ENCODE data around the gene ERC1.

ERC1 gene

GRCh38 chr12:968545-968944 is 22.5 kb upstream of the ERC1 start:
- H3K27me3 Mint-ChIP-seq = no peaks in the 10 kb centered on the region
- H3K4me1 Mint-ChIP-seq (ENCODE audit: low read depth) = no peaks in the 10 kb centered on the region
- no peaks in the 10 kb centered on the region for H3K9me3 Mint-ChIP-seq
- H3K36me3 Mint-ChIP-seq (ENCODE audit: low read depth) = no peaks in the 10 kb centered on the region
- H3K4me3 Mint-ChIP-seq = no peak overlapping the region
- H3K27ac Mint-ChIP-seq = no peak overlapping the region
- intact Hi-C loops (cut with micrococcal nuclease) = no loop called here

- no peaks in the 10 kb centered on the region for H3K27me3 Mint-ChIP-seq
- no peaks in the 10 kb centered on the region for H3K9me3 Mint-ChIP-seq
- no peak overlapping the region for H3K4me3 Mint-ChIP-seq
- no peaks in the 10 kb centered on the region for H3K36me3 Mint-ChIP-seq (ENCODE audit: low read depth)
- intact Hi-C loops (cut with micrococcal nuclease) = no loop called here
- H3K27ac Mint-ChIP-seq = no peak overlapping the region
- H3K4me1 Mint-ChIP-seq (ENCODE audit: low read depth) = no peaks in the 10 kb centered on the region
Measured at GRCh38 chr12:969821-970220, 21.2 kb upstream of the ERC1 start.

- Mint-ChIP-seq H3K4me3 (no peak overlapping the region), H3K4me1 (ENCODE audit: low read depth) (peaks cover 1% of the 10 kb centered on the region), H3K36me3 (ENCODE audit: low read depth) (no peaks in the 10 kb centered on the region), H3K27me3 (no peaks in the 10 kb centered on the region), H3K9me3 (no peaks in the 10 kb centered on the region), H3K27ac (no peak overlapping the region)
- intact Hi-C loops (cut with micrococcal nuclease) = no loop called here
Measured at GRCh38 chr12:971991-972390, 19.0 kb upstream of the ERC1 start.

- no peaks in the 10 kb centered on the region for H3K36me3 Mint-ChIP-seq (ENCODE audit: low read depth)
- no peaks in the 10 kb centered on the region for H3K9me3 Mint-ChIP-seq
- no peak overlapping the region for H3K27ac Mint-ChIP-seq
- no peaks in the 10 kb centered on the region for H3K27me3 Mint-ChIP-seq
- peaks cover 9% of the 10 kb centered on the region for H3K4me1 Mint-ChIP-seq (ENCODE audit: low read depth)
- no peak overlapping the region for H3K4me3 Mint-ChIP-seq
- intact Hi-C loops (cut with micrococcal nuclease) = no loop called here
Measured at GRCh38 chr12:974271-974862, 16.7 kb upstream of the ERC1 start.

- Mint-ChIP-seq H3K9me3 (no peaks in the 10 kb centered on the region), H3K4me3 (no peak overlapping the region), H3K36me3 (ENCODE audit: low read depth) (no peaks in the 10 kb centered on the region), H3K4me1 (ENCODE audit: low read depth) (peaks cover 9% of the 10 kb centered on the region), H3K27me3 (no peaks in the 10 kb centered on the region), H3K27ac (no peak overlapping the region)
- intact Hi-C loops (cut with micrococcal nuclease) = no loop called here
Measured at GRCh38 chr12:976644-977043, 14.4 kb upstream of the ERC1 start.

- no peaks in the 10 kb centered on the region for H3K27me3 Mint-ChIP-seq
- intact Hi-C loops (cut with micrococcal nuclease) = no loop called here
- H3K4me1 Mint-ChIP-seq (ENCODE audit: low read depth) = peaks cover 9% of the 10 kb centered on the region
- no peaks in the 10 kb centered on the region for H3K9me3 Mint-ChIP-seq
- no peak overlapping the region for H3K4me3 Mint-ChIP-seq
- H3K27ac Mint-ChIP-seq = no peak overlapping the region
- no peaks in the 10 kb centered on the region for H3K36me3 Mint-ChIP-seq (ENCODE audit: low read depth)
Measured at GRCh38 chr12:977156-977555, 13.9 kb upstream of the ERC1 start.

GRCh38 chr12:979349-979748 is 11.7 kb upstream of the ERC1 start:
- no peak overlapping the region for H3K27ac Mint-ChIP-seq

GRCh38 chr12:981176-981828 is 9.7 kb upstream of the ERC1 start:
- Mint-ChIP-seq H3K4me1 (ENCODE audit: low read depth) (peaks cover 9% of the 10 kb centered on the region), H3K36me3 (ENCODE audit: low read depth) (no peaks in the 10 kb centered on the region), H3K4me3 (no peak overlapping the region), H3K9me3 (no peaks in the 10 kb centered on the region), H3K27ac (no peak overlapping the region), H3K27me3 (no peaks in the 10 kb centered on the region)
- intact Hi-C loops (cut with micrococcal nuclease) = no loop called here

More at GRCh38 chr12:979349-979748, 11.7 kb upstream of the ERC1 start:
- Mint-ChIP-seq H3K36me3 (ENCODE audit: low read depth) (no peaks in the 10 kb centered on the region), H3K27me3 (no peaks in the 10 kb centered on the region), H3K4me3 (no peak overlapping the region), H3K9me3 (no peaks in the 10 kb centered on the region), H3K4me1 (ENCODE audit: low read depth) (peaks cover 9% of the 10 kb centered on the region)
- intact Hi-C loops (cut with micrococcal nuclease) = no loop called here

GRCh38 chr12:981961-982360 is 9.1 kb upstream of the ERC1 start:
- no peaks in the 10 kb centered on the region for H3K9me3 Mint-ChIP-seq
- H3K4me1 Mint-ChIP-seq (ENCODE audit: low read depth) = peaks cover 7% of the 10 kb centered on the region
- intact Hi-C loops (cut with micrococcal nuclease) = no loop called here
- no peaks in the 10 kb centered on the region for H3K27me3 Mint-ChIP-seq
- H3K4me3 Mint-ChIP-seq = no peak overlapping the region
- H3K36me3 Mint-ChIP-seq (ENCODE audit: low read depth) = no peaks in the 10 kb centered on the region
- H3K27ac Mint-ChIP-seq = no peak overlapping the region

GRCh38 chr12:988646-989045 is 2.4 kb upstream of the ERC1 start:
- peaks cover 19% of the 10 kb centered on the region for H3K36me3 Mint-ChIP-seq (ENCODE audit: low read depth)

GRCh38 chr12:989051-989450 is 2.0 kb upstream of the ERC1 start:
- Mint-ChIP-seq H3K27ac (peak overlapping the region; percentile 91), H3K27me3 (no peaks in the 10 kb centered on the region), H3K9me3 (no peaks in the 10 kb centered on the region), H3K4me1 (ENCODE audit: low read depth) (peaks cover 45% of the 10 kb centered on the region), H3K4me3 (no peak overlapping the region), H3K36me3 (ENCODE audit: low read depth) (peaks cover 19% of the 10 kb centered on the region)
- intact Hi-C loops (cut with micrococcal nuclease) = no loop called here

More at GRCh38 chr12:988646-989045, 2.4 kb upstream of the ERC1 start:
- H3K9me3 Mint-ChIP-seq = no peaks in the 10 kb centered on the region
- intact Hi-C loops (cut with micrococcal nuclease) = no loop called here
- H3K4me1 Mint-ChIP-seq (ENCODE audit: low read depth) = peaks cover 42% of the 10 kb centered on the region
- H3K27me3 Mint-ChIP-seq = no peaks in the 10 kb centered on the region
- H3K4me3 Mint-ChIP-seq = no peak overlapping the region
- H3K27ac Mint-ChIP-seq = peak overlapping the region; percentile 91

GRCh38 chr12:989751-990660 is 1.0 kb upstream of the ERC1 start:
- intact Hi-C loops (cut with micrococcal nuclease) = loop anchor here (1.0 to 10.0 kb wide), 3 partner anchors 41 to 102 kb away; partner anchors contain the start of gene RAD52
- Mint-ChIP-seq H3K36me3 (ENCODE audit: low read depth) (peaks cover 19% of the 10 kb centered on the region), H3K4me3 (peak overlapping the region; percentile 80), H3K9me3 (no peaks in the 10 kb centered on the region), H3K27me3 (no peaks in the 10 kb centered on the region), H3K27ac (peak overlapping the region; percentile 91), H3K4me1 (ENCODE audit: low read depth) (peaks cover 49% of the 10 kb centered on the region)

- Mint-ChIP-seq H3K27me3 (no peaks in the 10 kb centered on the region), H3K4me3 (peak overlapping the region; percentile 96), H3K27ac (peak overlapping the region; percentile 91), H3K4me1 (ENCODE audit: low read depth) (peaks cover 60% of the 10 kb centered on the region), H3K36me3 (ENCODE audit: low read depth) (peaks cover 19% of the 10 kb centered on the region), H3K9me3 (no peaks in the 10 kb centered on the region)
- intact Hi-C loops (cut with micrococcal nuclease) = loop anchor here (5.0 to 10.0 kb wide), 2 partner anchors 53 to 101 kb away; no protein-coding TSS in a partner anchor
Measured at GRCh38 chr12:991350-992333, 619 bp downstream of the ERC1 start.
